Mesenchymal stem cell (in vitro differentiated cells and primary cell): Measurements from ENCODE around the gene RINL.

Source experiments
- DNase-seq: peaks from one replicate; pipeline ENCODE4 v3.0.0-alpha.2; 2013
- H2AFZ ChIP-seq: one replicate; pipeline ENCODE4 v1.6.1; 2013; ENCODE audit warnings: low read depth, mild to moderate bottlenecking, control low read depth, inconsistent platforms, low read length, moderate library complexity
- H2AK5ac ChIP-seq: 2 replicates; pipeline ENCODE4 v1.6.1; 2013; ENCODE audit warnings: low read length, moderate library complexity, mild to moderate bottlenecking, inconsistent platforms; ENCODE audit not compliant: severe bottlenecking
- H2BK120ac ChIP-seq: one replicate; pipeline ENCODE4 v1.6.1; 2013; ENCODE audit warnings: low read depth, mild to moderate bottlenecking, inconsistent platforms, low read length, moderate library complexity
- H2BK12ac ChIP-seq, 2 experiments: one replicate each; pipeline ENCODE4 v1.6.1; 2013; ENCODE audit warnings: inconsistent platforms in 2 of 2, low read length in 2 of 2, mild to moderate bottlenecking in 2 of 2, moderate library complexity in 2 of 2, control low read depth in 1 of 2
- H2BK15ac ChIP-seq: one replicate; pipeline ENCODE4 v1.6.1; 2013; ENCODE audit warnings: mild to moderate bottlenecking, low read depth, inconsistent platforms; ENCODE audit not compliant: poor library complexity, severe bottlenecking
- H2BK5ac ChIP-seq: 2 replicates; pipeline ENCODE4 v1.6.1; 2013; ENCODE audit warnings: low read depth, mild to moderate bottlenecking, low read length, control low read depth, inconsistent platforms; ENCODE audit not compliant: poor library complexity, severe bottlenecking
- H3K14ac ChIP-seq, 2 experiments: one replicate each; pipeline ENCODE4 v1.6.1; 2013; ENCODE audit warnings: inconsistent platforms in 2 of 2, low read length in 2 of 2, control low read depth in 1 of 2, mild to moderate bottlenecking in 1 of 2, moderate library complexity in 1 of 2
- H3K18ac ChIP-seq, 2 experiments: one replicate each; pipeline ENCODE4 v1.6.1; 2013; ENCODE audit warnings: inconsistent platforms in 2 of 2, low read length in 2 of 2, control low read depth in 1 of 2, low read depth in 1 of 2, mild to moderate bottlenecking in 1 of 2
- H3K23ac ChIP-seq, 2 experiments: one replicate each; pipeline ENCODE4 v1.6.1; 2013; ENCODE audit warnings: inconsistent platforms in 2 of 2, low read length in 2 of 2, mild to moderate bottlenecking in 2 of 2, moderate library complexity in 2 of 2, control low read depth in 1 of 2
- H3K27ac ChIP-seq: 2 replicates; pipeline ENCODE4 v1.5.1; 2013; ENCODE audit warnings: mild to moderate bottlenecking, moderate library complexity, low read length, control low read depth, inconsistent platforms; ENCODE audit not compliant: poor library complexity, severe bottlenecking
- H3K27me3 ChIP-seq, 2 experiments: 2 replicates each; pipeline versions ENCODE4 v1.6.1 to v1.7.0; 2013; ENCODE audit warnings: low read length in 2 of 2, mild to moderate bottlenecking in 2 of 2, moderate library complexity in 2 of 2, control low read depth in 1 of 2, inconsistent platforms in 1 of 2; ENCODE audit not compliant: control insufficient read depth in 1 of 2, insufficient read depth in 1 of 2
- H3K36me3 ChIP-seq, 2 experiments: 2 replicates each; pipeline versions ENCODE4 v1.6.1 to v1.7.0; 2013; ENCODE audit warnings: low read length in 2 of 2, control low read depth in 1 of 2, inconsistent platforms in 1 of 2, low read depth in 1 of 2, mild to moderate bottlenecking in 1 of 2; ENCODE audit not compliant: insufficient read depth in 2 of 2, control insufficient read depth in 1 of 2
- H3K4ac ChIP-seq, 2 experiments: one replicate each; pipeline ENCODE4 v1.6.1; 2013; ENCODE audit warnings: inconsistent platforms in 2 of 2, low read length in 2 of 2, mild to moderate bottlenecking in 2 of 2, moderate library complexity in 2 of 2, control low read depth in 1 of 2, low read depth in 1 of 2
- H3K4me1 ChIP-seq: 2 replicates; pipeline ENCODE4 v1.6.1; 2013; ENCODE audit warnings: low read depth, low read length, control low read depth; ENCODE audit not compliant: control insufficient read depth, insufficient read depth
- H3K4me2 ChIP-seq: 2 replicates; pipeline ENCODE4 v1.6.1; 2013; ENCODE audit warnings: low read length, mild to moderate bottlenecking, inconsistent platforms; ENCODE audit not compliant: poor library complexity, severe bottlenecking
- H3K4me3 ChIP-seq, 2 experiments: 2 replicates each; pipeline versions ENCODE4 v1.5.1 to v1.7.0; 2013; ENCODE audit warnings: low read length in 2 of 2, mild to moderate bottlenecking in 2 of 2, control low read depth in 1 of 2, low read depth in 1 of 2; ENCODE audit not compliant: insufficient read depth in 1 of 2
- H3K79me1 ChIP-seq: replicated peaks from 2 replicates; pipeline ENCODE4 v1.6.1; 2013; ENCODE audit warnings: mild to moderate bottlenecking, control low read depth, low read length, inconsistent platforms; ENCODE audit not compliant: poor library complexity, severe bottlenecking
- H3K9ac ChIP-seq: 2 replicates; pipeline ENCODE4 v1.7.0; 2013; ENCODE audit warnings: mild to moderate bottlenecking, low read length, moderate library complexity
- H3K9me3 ChIP-seq: 2 replicates; pipeline ENCODE4 v1.7.0; 2013; ENCODE audit warnings: mild to moderate bottlenecking, low read length; ENCODE audit not compliant: control insufficient read depth
- H4K8ac ChIP-seq: one replicate; pipeline ENCODE4 v1.6.1; 2013; ENCODE audit warnings: inconsistent platforms, mild to moderate bottlenecking, low read length, moderate library complexity
- H4K91ac ChIP-seq: one replicate; pipeline ENCODE4 v1.6.1; 2013; ENCODE audit warnings: mild to moderate bottlenecking, low read length, inconsistent platforms
- WGBS: methylation state at CpG from one replicate; pipeline ENCODE4 v1.1.7; 2013; ENCODE audit warnings: mixed read lengths; 5-methylcytosine and 5-hydroxymethylcytosine counted together

Gene RINL

GRCh38 chr19:38850436-38850975 is 27.6 kb downstream of the RINL start:
- Histone ChIP-seq H3K4ac (peak overlapping the region; percentile 10 to 55), H3K27me3 (no peaks in the 10 kb centered on the region), H4K91ac (peak overlapping the region; percentile 91), H2BK12ac (peak overlapping the region in 1 of 2 experiments; percentile 87), H3K9me3 (no peaks in the 10 kb centered on the region), H4K8ac (peak overlapping the region; percentile 90), H2BK120ac (peak overlapping the region; percentile 69), H2BK5ac (no peak overlapping the region), H3K18ac (peak overlapping the region; percentile 67 to 68), H3K27ac (peak overlapping the region; percentile 92), H3K9ac (peak overlapping the region; percentile 91), H3K36me3 (peaks cover 22 to 28% of the 10 kb centered on the region in 2 experiments), H3K23ac (peak overlapping the region in 1 of 2 experiments; percentile 10), H3K79me1 (peaks cover 1% of the 10 kb centered on the region), H2AK5ac (peak overlapping the region; percentile 73), H2BK15ac (no peak overlapping the region), H3K14ac (no peak overlapping the region), H2AFZ (no peak overlapping the region), H3K4me3 (peak overlapping the region in 1 of 2 experiments; percentile 86), H3K4me2 (peak overlapping the region; percentile 84), H3K4me1 (peaks cover 27% of the 10 kb centered on the region)
- 1% methylated on average over 26 of the region's 26 CpGs for WGBS
- DNase-seq, result no peak

GRCh38 chr19:38849860-38850435 is 28.1 kb downstream of the RINL start, which contains the start of gene HNRNPL:
HNRNPL (minus strand) TSS chr19:38849986; CDS start chr19:38849966, 20 bp downstream.
- Histone ChIP-seq H3K36me3 (peaks cover 27 to 33% of the 10 kb centered on the region in 2 experiments), H2BK12ac (peak within 1 kb of the TSS; percentile 59 to 98), H3K27ac (peak within 1 kb of the TSS; percentile 92), H2AFZ (no peak within 1 kb of the TSS), H3K23ac (peak within 1 kb of the TSS; percentile 97 to 100), H3K4me1 (peaks cover 27% of the 10 kb centered on the region), H3K79me1 (peaks cover 1% of the 10 kb centered on the region), H3K9ac (peak within 1 kb of the TSS; percentile 92), H3K14ac (peak within 1 kb of the TSS; percentile 87 to 99), H4K8ac (peak within 1 kb of the TSS; percentile 100), H2AK5ac (peak within 1 kb of the TSS; percentile 73), H2BK15ac (peak within 1 kb of the TSS; percentile 92), H4K91ac (peak within 1 kb of the TSS; percentile 100), H3K27me3 (no peaks in the 10 kb centered on the region), H3K18ac (peak within 1 kb of the TSS; percentile 100), H3K4me3 (peak within 1 kb of the TSS; percentile 86 to 99), H3K4me2 (peak within 1 kb of the TSS; percentile 90), H3K4ac (peak within 1 kb of the TSS; percentile 100), H2BK5ac (peak within 1 kb of the TSS; percentile 98), H3K9me3 (no peaks in the 10 kb centered on the region), H2BK120ac (peak within 1 kb of the TSS; percentile 100)
- WGBS, result under 1% methylated on average over 50 of the region's 50 CpGs
- peak; percentile 100 for DNase-seq

DNA sequence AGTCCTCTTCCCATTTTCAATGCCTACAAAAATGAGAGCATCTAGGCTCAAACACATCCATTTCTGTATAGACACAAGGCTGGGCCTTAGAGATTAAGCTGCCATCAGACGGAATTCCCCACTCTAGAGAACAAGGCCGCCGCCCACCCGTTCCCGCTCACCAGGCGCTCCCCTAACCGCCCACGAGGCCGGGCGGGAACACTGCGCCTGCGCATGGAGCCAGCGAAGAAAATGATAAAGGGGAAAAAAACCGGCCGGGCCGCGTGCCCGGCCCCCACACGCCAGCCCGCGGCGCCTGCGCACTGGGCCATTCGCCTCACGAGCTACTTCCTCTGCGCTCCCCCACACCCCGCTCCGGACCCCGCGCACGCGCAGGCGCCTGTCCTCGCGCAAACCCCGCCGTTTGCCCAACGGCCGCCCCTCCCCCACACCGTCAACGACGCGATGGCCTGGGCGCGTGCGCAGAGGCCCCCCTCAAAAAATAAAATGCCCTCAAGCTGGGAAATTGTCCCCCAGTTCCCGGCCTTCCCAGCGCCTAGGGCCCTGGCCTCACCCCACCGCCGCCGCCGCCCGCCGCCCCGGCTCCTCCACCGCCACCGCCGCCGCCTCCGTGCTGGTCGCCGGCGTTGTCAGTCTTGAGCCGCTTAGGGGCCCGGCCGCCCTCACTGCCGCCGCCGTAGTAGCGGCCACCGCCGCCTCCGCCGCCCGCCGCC is 28.8 kb downstream of the RINL start:
- peak overlapping the region; percentile 78 for H3K27ac ChIP-seq
- H3K36me3 ChIP-seq, result peaks cover 34 to 39% of the 10 kb centered on the region in 2 experiments
- no peak overlapping the region for H2AK5ac ChIP-seq
- peak overlapping the region; percentile 92 for H3K9ac ChIP-seq
- peak overlapping the region; percentile 100 for H4K8ac ChIP-seq
- peak overlapping the region; percentile 97 to 100 for H3K23ac ChIP-seq
- peaks cover 27% of the 10 kb centered on the region for H3K4me1 ChIP-seq
- WGBS, result under 1% methylated on average over 64 of the region's 76 CpGs
- peak overlapping the region; percentile 83 to 99 for H3K4me3 ChIP-seq
- peak overlapping the region; percentile 100 for H4K91ac ChIP-seq
- H2BK120ac ChIP-seq, result peak overlapping the region; percentile 100
- H2BK5ac ChIP-seq, result peak overlapping the region; percentile 98
- peak overlapping the region; percentile 92 for H2BK15ac ChIP-seq
- DNase-seq, result peak; percentile 94
- H3K79me1 ChIP-seq, result peaks cover 3% of the 10 kb centered on the region
- H2AFZ ChIP-seq, result no peak overlapping the region
- H3K9me3 ChIP-seq, result no peaks in the 10 kb centered on the region
- H3K4me2 ChIP-seq, result peak overlapping the region; percentile 90
- peak overlapping the region; percentile 100 for H3K4ac ChIP-seq
- H2BK12ac ChIP-seq, result peak overlapping the region; percentile 59 to 98
- no peaks in the 10 kb centered on the region for H3K27me3 ChIP-seq
- H3K18ac ChIP-seq, result peak overlapping the region; percentile 100
- peak overlapping the region; percentile 87 to 99 for H3K14ac ChIP-seq
